Measurements from ENCODE around the gene NTRK3.
"Not testable (repeated sequence)": the region's sequence is repeated elsewhere in the genome, so short reads cannot be mapped to it uniquely, and the experiment has no call there.

The NTRK3 gene

GRCh38 chr15:88076328-88076727 is 180.2 kb downstream of the NTRK3 start:
- DNase-seq (ENCODE audit: low read depth, low spot score), result no peak

- no peak for DNase-seq (ENCODE audit: low read depth, low spot score)
These were observed 181.4 kb downstream of the NTRK3 start for GRCh38 chr15:88075102-88075501.

GRCh38 chr15:88074386-88074785 is 182.2 kb downstream of the NTRK3 start:
- DNase-seq (ENCODE audit: low read depth, low spot score), result no peak

GRCh38 chr15:88073391-88073691 is 183.2 kb downstream of the NTRK3 start:
- no peak for DNase-seq (ENCODE audit: low read depth, low spot score)

- DNase-seq (ENCODE audit: low read depth, low spot score), result no peak
These were observed 183.7 kb downstream of the NTRK3 start for GRCh38 chr15:88072598-88073390.

- not testable (repeated sequence) for DNase-seq (ENCODE audit: low read depth, low spot score)
These were observed 184.4 kb downstream of the NTRK3 start for GRCh38 chr15:88072133-88072532.

GRCh38 chr15:88071141-88071540 is 185.4 kb downstream of the NTRK3 start:
- no peak for DNase-seq (ENCODE audit: low read depth, low spot score)

- DNase-seq (ENCODE audit: low read depth, low spot score), result no peak
These were observed 187.0 kb downstream of the NTRK3 start for GRCh38 chr15:88069561-88069960.

GRCh38 chr15:88067331-88067685 is 189.2 kb downstream of the NTRK3 start:
- DNase-seq (ENCODE audit: low read depth, low spot score), result no peak

- DNase-seq (ENCODE audit: low read depth, low spot score), result no peak
These were observed 189.8 kb downstream of the NTRK3 start for GRCh38 chr15:88066636-88067330.

- no peak for DNase-seq (ENCODE audit: low read depth, low spot score)
These were observed 195.1 kb downstream of the NTRK3 start for GRCh38 chr15:88061452-88061851.

GRCh38 chr15:88060383-88060782 is 196.2 kb downstream of the NTRK3 start:
- no peak for DNase-seq (ENCODE audit: low read depth, low spot score)

- no peak for DNase-seq (ENCODE audit: low read depth, low spot score)
These were observed 198.7 kb downstream of the NTRK3 start for GRCh38 chr15:88057836-88058235.

GRCh38 chr15:88049506-88049905 is 207.0 kb downstream of the NTRK3 start:
- no peak for DNase-seq (ENCODE audit: low read depth, low spot score)

GRCh38 chr15:88048755-88049154 is 207.8 kb downstream of the NTRK3 start:
- DNase-seq (ENCODE audit: low read depth, low spot score), result no peak

GRCh38 chr15:88048237-88048636 is 208.3 kb downstream of the NTRK3 start:
- no peak for DNase-seq (ENCODE audit: low read depth, low spot score)

- no peak for DNase-seq (ENCODE audit: low read depth, low spot score)
These were observed 209.9 kb downstream of the NTRK3 start for GRCh38 chr15:88046576-88047129.

GRCh38 chr15:88043396-88043795 is 213.1 kb downstream of the NTRK3 start:
- no peak for DNase-seq (ENCODE audit: low read depth, low spot score)

GRCh38 chr15:88042047-88042446 is 214.5 kb downstream of the NTRK3 start:
- no peak for DNase-seq (ENCODE audit: low read depth, low spot score)

- no peak for DNase-seq (ENCODE audit: low read depth, low spot score)
These were observed 216.0 kb downstream of the NTRK3 start for GRCh38 chr15:88040516-88040915.

- no peak for DNase-seq (ENCODE audit: low read depth, low spot score)
These were observed 218.3 kb downstream of the NTRK3 start for GRCh38 chr15:88038261-88038660.

GRCh38 chr15:88036154-88036839 is 220.2 kb downstream of the NTRK3 start:
- no peak for DNase-seq (ENCODE audit: low read depth, low spot score)

- no peak for DNase-seq (ENCODE audit: low read depth, low spot score)
These were observed 221.2 kb downstream of the NTRK3 start for GRCh38 chr15:88035381-88035780.

All from activated naive CD8-positive, alpha-beta T cell treated with anti-CD3 and anti-CD28 coated beads, Interleukin-2, amount 50 U/mL, for 16 hours (primary cell).